ENCODE data around the gene TMEM176A. TPM values are rescaled to one million over a fixed set of nuclear protein-coding genes. Genes with fewer than 3 reads are reported as not detected.

The TMEM176A gene
- polyA plus RNA-seq, 1 experiment = 1.5 TPM

DNA sequence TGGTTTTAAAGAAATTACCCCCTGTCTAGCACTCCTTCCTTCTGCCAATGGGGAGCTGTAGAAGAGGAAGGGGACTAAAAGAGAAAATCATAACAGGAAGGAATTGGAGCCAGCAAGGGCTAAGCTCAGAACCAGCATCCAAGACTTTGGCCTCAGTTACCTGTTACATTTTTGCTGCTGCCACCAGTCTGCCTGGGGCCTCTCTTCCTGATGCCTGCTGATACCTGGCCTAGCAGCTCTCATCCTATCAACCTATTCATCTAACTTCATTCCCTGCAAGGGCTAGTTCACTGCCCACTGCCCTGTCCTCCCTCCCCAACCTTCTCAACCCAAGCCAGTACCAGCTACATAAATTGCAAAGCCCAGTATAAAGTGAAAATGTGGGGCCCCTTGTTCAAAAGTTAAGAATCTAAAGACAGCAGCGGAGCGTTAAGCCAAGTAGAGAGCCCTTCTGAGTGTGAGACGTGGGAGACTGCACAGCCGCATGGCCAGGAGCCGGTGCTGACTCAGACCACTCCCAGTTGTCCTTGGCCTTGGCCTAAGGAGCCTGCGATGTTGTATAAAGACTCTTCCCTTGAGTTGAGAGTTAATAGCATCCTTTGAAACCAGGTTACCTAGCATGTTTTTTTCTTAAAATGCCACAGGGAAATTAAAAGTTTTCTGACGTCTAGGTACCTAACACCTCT is 38.5 kb downstream of the TMEM176A start:
- DNase-seq (ENCODE audit: low read depth, low spot score) = no peak
- TF ChIP-seq, protein P1, sequence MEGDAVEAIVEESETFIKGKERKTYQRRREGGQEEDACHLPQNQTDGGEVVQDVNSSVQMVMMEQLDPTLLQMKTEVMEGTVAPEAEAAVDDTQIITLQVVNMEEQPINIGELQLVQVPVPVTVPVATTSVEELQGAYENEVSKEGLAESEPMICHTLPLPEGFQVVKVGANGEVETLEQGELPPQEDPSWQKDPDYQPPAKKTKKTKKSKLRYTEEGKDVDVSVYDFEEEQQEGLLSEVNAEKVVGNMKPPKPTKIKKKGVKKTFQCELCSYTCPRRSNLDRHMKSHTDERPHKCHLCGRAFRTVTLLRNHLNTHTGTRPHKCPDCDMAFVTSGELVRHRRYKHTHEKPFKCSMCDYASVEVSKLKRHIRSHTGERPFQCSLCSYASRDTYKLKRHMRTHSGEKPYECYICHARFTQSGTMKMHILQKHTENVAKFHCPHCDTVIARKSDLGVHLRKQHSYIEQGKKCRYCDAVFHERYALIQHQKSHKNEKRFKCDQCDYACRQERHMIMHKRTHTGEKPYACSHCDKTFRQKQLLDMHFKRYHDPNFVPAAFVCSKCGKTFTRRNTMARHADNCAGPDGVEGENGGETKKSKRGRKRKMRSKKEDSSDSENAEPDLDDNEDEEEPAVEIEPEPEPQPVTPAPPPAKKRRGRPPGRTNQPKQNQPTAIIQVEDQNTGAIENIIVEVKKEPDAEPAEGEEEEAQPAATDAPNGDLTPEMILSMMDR (IDR thresholded peaks at IDR 0.05; ENCODE audit: low read depth, low read length) = no peak
- Histone ChIP-seq H3K27ac (ENCODE audit: low read depth, low read length) (no peak overlapping the region), H3K9me3 (ENCODE audit: control insufficient read depth, insufficient read depth, low read length) (no peaks in the 10 kb centered on the region), H3K4me3 (ENCODE audit: low read depth, low read length) (no peak overlapping the region), H3K27me3 (ENCODE audit: control insufficient read depth, insufficient read depth, low read length) (no peaks in the 10 kb centered on the region)
- CTCF ChIA-PET = no interaction called here
- POLR2A ChIA-PET = no interaction called here

DNA sequence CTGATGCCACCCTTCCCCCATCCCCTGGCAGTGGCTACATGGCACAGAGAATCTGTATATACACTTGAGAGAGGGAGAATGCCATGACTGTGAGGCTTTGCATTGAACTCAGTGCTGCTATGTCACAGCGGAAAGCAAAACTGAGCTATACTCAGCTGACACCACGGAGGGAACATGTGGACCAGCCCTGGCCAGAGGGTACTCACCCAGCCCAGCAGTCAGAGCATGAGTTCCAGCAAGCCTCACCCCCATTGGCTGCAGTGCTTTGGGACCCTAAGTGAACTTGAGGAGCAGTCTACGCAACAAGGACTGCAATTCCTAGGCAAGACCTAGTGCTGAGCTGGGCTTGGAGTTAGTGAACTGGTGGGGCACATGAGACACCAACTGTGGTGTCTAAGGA is 41.4 kb downstream of the TMEM176A start:
- H3K27ac ChIP-seq (ENCODE audit: low read depth, low read length) = no peak overlapping the region
- ChIA-PET POLR2A (no interaction called here), CTCF (no interaction called here)
- DNase-seq (ENCODE audit: low read depth, low spot score) = no peak
- H3K27me3 ChIP-seq (ENCODE audit: control insufficient read depth, insufficient read depth, low read length) = no peaks in the 10 kb centered on the region
- H3K9me3 ChIP-seq (ENCODE audit: control insufficient read depth, insufficient read depth, low read length) = no peaks in the 10 kb centered on the region
- no peak overlapping the region for H3K4me3 ChIP-seq (ENCODE audit: low read depth, low read length)
- TF ChIP-seq, protein P1 (IDR thresholded peaks at IDR 0.05; ENCODE audit: low read depth, low read length) = no peak

DNA sequence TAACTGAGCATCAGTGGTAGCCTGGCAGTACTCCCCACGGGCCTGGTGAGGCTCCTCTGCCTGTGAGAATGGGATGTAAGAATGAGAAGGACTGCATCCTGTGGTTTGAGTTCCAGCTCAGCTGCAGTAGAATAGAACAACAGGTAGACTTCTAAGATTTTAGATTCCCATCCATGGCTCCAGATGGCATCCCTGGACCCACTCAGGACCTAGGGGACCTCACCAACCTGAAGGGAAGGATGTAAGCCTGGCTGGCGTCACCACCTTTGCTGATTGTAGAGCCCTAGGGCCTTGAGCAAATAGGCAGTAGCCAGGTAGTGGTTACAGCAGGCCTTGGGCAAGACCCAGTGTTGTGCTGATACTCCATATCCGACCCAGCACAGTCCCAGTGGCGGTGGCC is 42.1 kb downstream of the TMEM176A start:
- TF ChIP-seq, protein P1 (IDR thresholded peaks at IDR 0.05; ENCODE audit: low read depth, low read length) = no peak
- CTCF ChIA-PET = no interaction called here
- no peaks in the 10 kb centered on the region for H3K9me3 ChIP-seq (ENCODE audit: control insufficient read depth, insufficient read depth, low read length)

DNA sequence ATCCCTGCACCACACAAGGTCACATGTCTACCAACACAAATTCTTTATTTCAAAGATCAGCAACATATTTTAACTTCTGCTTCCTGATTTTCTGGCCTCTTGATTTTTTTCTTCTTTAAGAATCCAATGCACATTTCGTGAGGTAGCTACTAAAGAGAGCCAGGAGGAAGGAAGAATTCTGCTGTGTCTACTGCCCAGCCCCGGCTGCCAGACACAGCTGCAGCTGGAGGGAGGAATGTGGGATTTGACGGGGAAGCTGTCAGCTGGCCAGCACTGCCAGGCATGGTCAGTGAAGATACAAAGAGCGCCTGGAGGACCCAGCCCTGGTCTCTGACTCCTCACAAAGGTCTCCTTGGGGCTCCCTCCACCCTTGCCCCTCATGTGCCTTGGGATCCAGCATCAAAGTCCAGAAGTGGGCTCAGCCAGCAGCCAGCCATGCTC is 44.9 kb downstream of the TMEM176A start:
- Histone ChIP-seq H3K9me3 (ENCODE audit: control insufficient read depth, insufficient read depth, low read length) (no peaks in the 10 kb centered on the region), H3K4me3 (ENCODE audit: low read depth, low read length) (no peak overlapping the region), H3K27ac (ENCODE audit: low read depth, low read length) (no peak overlapping the region), H3K27me3 (ENCODE audit: control insufficient read depth, insufficient read depth, low read length) (no peaks in the 10 kb centered on the region)
- POLR2A ChIA-PET = no interaction called here
- CTCF ChIA-PET = interaction anchor here (1.5 to 1.8 kb wide), 2 partner anchors 31 to 67 kb away, joined by 3 to 4 read pairs; no protein-coding TSS in a partner anchor
- TF ChIP-seq, protein P1 (IDR thresholded peaks at IDR 0.05; ENCODE audit: low read depth, low read length) = no peak
- DNase-seq (ENCODE audit: low read depth, low spot score) = no peak

More for the DNA sequence above, 42.1 kb downstream of the TMEM176A start:
- DNase-seq (ENCODE audit: low read depth, low spot score) = no peak
- Histone ChIP-seq H3K27me3 (ENCODE audit: control insufficient read depth, insufficient read depth, low read length) (no peaks in the 10 kb centered on the region), H3K4me3 (ENCODE audit: low read depth, low read length) (no peak overlapping the region), H3K27ac (ENCODE audit: low read depth, low read length) (no peak overlapping the region)
- POLR2A ChIA-PET = no interaction called here

DNA sequence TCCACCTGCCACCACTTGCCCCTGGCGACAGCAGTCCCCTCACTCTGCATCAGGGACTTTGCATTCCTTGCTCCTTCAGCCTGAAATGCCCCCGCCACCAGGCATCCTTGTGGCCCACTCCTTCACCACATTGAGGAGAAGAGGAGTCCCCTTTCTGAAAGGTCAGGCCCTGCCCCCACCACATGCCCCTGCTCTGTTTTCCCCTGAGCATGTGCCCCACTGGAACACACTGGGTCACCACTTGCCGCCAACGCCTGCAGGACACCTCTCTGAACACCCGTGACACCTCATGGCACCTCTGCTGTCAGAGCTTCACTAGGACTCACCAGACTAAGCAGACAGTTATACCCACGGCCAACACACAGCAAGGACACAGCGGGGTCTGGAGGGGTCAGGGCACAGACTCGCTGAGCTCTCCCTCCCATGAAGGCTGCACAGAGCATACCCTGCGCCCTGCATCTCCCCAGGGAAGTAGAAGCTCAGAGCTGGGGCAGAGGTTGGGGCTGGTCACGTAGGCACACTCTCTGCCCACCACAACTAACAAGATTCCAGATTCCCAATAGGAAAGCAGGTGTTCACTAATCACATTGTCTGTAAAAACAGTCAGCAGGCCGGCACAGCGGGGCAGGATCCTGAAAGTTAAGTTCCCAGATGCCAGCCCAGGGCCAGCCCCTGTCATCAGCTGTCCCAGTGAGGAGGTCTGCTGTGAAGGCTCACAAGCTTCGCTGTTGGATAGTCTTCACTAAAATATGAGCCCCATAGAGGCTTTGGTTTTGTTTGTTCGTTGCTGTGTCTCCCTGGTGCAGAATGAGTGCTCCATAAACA is 45.9 kb downstream of the TMEM176A start:
- TF ChIP-seq, protein P1 (IDR thresholded peaks at IDR 0.05; ENCODE audit: low read depth, low read length) = no peak
- Histone ChIP-seq H3K27me3 (ENCODE audit: control insufficient read depth, insufficient read depth, low read length) (no peaks in the 10 kb centered on the region), H3K27ac (ENCODE audit: low read depth, low read length) (no peak overlapping the region), H3K9me3 (ENCODE audit: control insufficient read depth, insufficient read depth, low read length) (no peaks in the 10 kb centered on the region), H3K4me3 (ENCODE audit: low read depth, low read length) (no peak overlapping the region)
- no peak for DNase-seq (ENCODE audit: low read depth, low spot score)
- POLR2A ChIA-PET = no interaction called here
- CTCF ChIA-PET = no interaction called here

All from AG04450 (cell line).